ENCODE results near the gene CUX1. TPM values are rescaled to one million over a fixed set of nuclear protein-coding genes. Genes with fewer than 3 reads are reported as not detected.

CUX1 gene
- total RNA-seq, 1 experiment from 2014 or later: 54.8 TPM

DNA sequence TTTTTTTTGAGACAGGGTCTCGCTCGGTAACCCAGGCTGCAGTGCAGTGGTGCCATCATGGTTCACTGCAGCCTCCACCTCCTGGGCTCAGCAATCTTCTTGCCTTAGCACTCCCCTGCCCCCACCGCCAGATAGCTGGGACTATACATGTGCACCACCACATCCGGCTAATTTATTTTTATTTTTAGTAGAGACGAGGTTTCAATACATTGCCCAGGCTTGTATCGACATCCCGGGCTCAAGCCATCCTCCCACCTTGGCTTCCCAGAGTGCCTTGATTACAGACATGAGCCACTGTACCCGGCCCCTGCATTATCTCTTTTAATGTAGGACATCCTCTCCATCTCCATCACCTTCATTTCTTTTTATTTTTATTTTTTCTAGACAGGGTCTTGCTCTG, 213.3 kb downstream of the CUX1 start:
- H3K4me1 Mint-ChIP-seq (ENCODE audit: low read depth, unreplicated experiment): no peaks in the 10 kb centered on the region
- CTCF ChIA-PET: no interaction called here

DNA sequence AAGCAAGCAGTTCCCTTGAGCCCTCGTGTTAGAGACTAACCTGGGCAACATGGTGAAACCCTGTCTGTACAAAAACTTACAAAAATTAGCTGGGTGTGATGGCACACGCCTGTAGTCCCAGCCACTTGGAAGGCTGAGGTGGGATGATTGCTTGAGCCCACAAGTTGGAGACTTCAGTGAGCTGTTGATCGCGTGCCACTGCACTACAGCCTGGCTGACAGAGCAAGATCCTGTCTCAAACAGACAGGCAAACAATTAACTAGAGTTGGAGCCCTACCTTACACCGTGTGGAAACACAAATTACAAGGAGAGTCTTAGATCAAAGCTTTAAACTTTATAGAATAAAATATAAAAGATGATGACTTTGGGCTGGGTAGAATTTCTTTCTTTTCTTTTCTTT, 219.5 kb downstream of the CUX1 start:
- Mint-ChIP-seq H3K9me3 (ENCODE audit: low read depth, unreplicated experiment) (no peaks in the 10 kb centered on the region), H3K36me3 (ENCODE audit: insufficient read depth, unreplicated experiment) (no peaks in the 10 kb centered on the region), H3K27me3 (ENCODE audit: unreplicated experiment) (no peaks in the 10 kb centered on the region), H3K4me3 (ENCODE audit: low read depth, unreplicated experiment) (no peak overlapping the region), H3K4me1 (ENCODE audit: low read depth, unreplicated experiment) (peaks cover 1% of the 10 kb centered on the region), H3K27ac (ENCODE audit: unreplicated experiment) (no peak overlapping the region)
- CTCF ChIA-PET: interaction anchor here (0.7 kb wide), 1 partner anchor 180 kb away, joined by 4 read pairs; no protein-coding TSS in a partner anchor
- intact Hi-C loops (cut with micrococcal nuclease; ENCODE audit: unreplicated experiment): no loop called here
- BruUV-seq (replicated peaks): no TSS peak
- no peak for DNase-seq
- TF ChIP-seq, protein P1, sequence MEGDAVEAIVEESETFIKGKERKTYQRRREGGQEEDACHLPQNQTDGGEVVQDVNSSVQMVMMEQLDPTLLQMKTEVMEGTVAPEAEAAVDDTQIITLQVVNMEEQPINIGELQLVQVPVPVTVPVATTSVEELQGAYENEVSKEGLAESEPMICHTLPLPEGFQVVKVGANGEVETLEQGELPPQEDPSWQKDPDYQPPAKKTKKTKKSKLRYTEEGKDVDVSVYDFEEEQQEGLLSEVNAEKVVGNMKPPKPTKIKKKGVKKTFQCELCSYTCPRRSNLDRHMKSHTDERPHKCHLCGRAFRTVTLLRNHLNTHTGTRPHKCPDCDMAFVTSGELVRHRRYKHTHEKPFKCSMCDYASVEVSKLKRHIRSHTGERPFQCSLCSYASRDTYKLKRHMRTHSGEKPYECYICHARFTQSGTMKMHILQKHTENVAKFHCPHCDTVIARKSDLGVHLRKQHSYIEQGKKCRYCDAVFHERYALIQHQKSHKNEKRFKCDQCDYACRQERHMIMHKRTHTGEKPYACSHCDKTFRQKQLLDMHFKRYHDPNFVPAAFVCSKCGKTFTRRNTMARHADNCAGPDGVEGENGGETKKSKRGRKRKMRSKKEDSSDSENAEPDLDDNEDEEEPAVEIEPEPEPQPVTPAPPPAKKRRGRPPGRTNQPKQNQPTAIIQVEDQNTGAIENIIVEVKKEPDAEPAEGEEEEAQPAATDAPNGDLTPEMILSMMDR (IDR thresholded peaks at IDR 0.05; ENCODE audit: unreplicated experiment): no peak

More for the DNA sequence above, 213.3 kb downstream of the CUX1 start:
- no TSS peak for BruUV-seq (replicated peaks)
- TF ChIP-seq, protein P1 (IDR thresholded peaks at IDR 0.05; ENCODE audit: unreplicated experiment): no peak
- no peaks in the 10 kb centered on the region for H3K9me3 Mint-ChIP-seq (ENCODE audit: low read depth, unreplicated experiment)
- H3K36me3 Mint-ChIP-seq (ENCODE audit: insufficient read depth, unreplicated experiment): no peaks in the 10 kb centered on the region
- intact Hi-C loops (cut with micrococcal nuclease; ENCODE audit: unreplicated experiment): no loop called here
- no peak overlapping the region for H3K27ac Mint-ChIP-seq (ENCODE audit: unreplicated experiment)
- no peaks in the 10 kb centered on the region for H3K27me3 Mint-ChIP-seq (ENCODE audit: unreplicated experiment)
- DNase-seq: no peak
- H3K4me3 Mint-ChIP-seq (ENCODE audit: low read depth, unreplicated experiment): no peak overlapping the region

DNA sequence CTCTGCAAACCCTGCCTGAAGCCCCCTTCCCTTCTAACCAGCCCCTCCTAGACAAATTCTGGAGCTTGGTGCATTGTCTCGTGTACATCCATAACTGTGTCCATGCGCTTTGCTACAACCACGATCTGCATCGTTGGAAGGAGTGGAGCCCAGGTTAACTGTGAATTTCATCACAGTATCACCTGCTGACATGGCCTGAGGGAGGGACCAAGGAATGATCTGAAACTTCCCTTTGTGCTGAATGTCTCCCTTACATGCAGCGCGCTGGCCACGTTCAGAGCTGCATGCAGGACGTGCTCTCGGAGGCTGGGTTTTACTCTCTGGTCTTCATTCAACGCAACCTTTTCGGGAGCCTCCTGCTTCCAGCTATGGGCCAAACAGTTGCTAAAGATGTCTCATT, 222.3 kb downstream of the CUX1 start:
- no peak overlapping the region for H3K27ac Mint-ChIP-seq (ENCODE audit: unreplicated experiment)
- no peak for DNase-seq
- TF ChIP-seq, protein P1 (IDR thresholded peaks at IDR 0.05; ENCODE audit: unreplicated experiment): no peak
- H3K4me3 Mint-ChIP-seq (ENCODE audit: low read depth, unreplicated experiment): no peak overlapping the region
- H3K9me3 Mint-ChIP-seq (ENCODE audit: low read depth, unreplicated experiment): no peaks in the 10 kb centered on the region
- no peaks in the 10 kb centered on the region for H3K36me3 Mint-ChIP-seq (ENCODE audit: insufficient read depth, unreplicated experiment)
- H3K4me1 Mint-ChIP-seq (ENCODE audit: low read depth, unreplicated experiment): peaks cover 8% of the 10 kb centered on the region
- CTCF ChIA-PET: interaction anchor here (0.7 kb wide), 1 partner anchor 501 kb away, joined by 3 read pairs; no protein-coding TSS in a partner anchor
- H3K27me3 Mint-ChIP-seq (ENCODE audit: unreplicated experiment): no peaks in the 10 kb centered on the region
- no TSS peak for BruUV-seq (replicated peaks)
- intact Hi-C loops (cut with micrococcal nuclease; ENCODE audit: unreplicated experiment): no loop called here

DNA sequence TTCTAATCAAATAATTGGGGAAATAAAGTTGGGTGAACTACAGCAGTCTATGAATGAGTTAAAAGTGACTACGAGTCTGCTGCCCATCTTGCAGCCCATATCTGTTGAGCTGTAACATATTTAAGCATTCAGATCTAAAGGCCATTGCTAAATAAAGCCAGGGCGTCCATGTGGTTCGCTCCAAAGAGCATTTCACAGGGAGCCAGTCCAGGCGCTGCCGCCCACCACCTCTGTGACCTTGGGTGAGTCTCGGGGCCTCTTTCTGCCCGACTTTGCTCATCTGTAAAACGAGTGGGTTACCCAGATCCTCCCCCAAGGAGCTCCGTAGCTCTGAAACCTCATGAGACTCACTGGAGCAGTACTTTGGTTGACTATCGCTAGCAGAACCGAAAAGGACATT, 223.1 kb downstream of the CUX1 start:
- Mint-ChIP-seq H3K9me3 (ENCODE audit: low read depth, unreplicated experiment) (no peaks in the 10 kb centered on the region), H3K27ac (ENCODE audit: unreplicated experiment) (no peak overlapping the region), H3K27me3 (ENCODE audit: unreplicated experiment) (no peaks in the 10 kb centered on the region), H3K4me3 (ENCODE audit: low read depth, unreplicated experiment) (no peak overlapping the region), H3K36me3 (ENCODE audit: insufficient read depth, unreplicated experiment) (no peaks in the 10 kb centered on the region), H3K4me1 (ENCODE audit: low read depth, unreplicated experiment) (peaks cover 8% of the 10 kb centered on the region)
- no peak for DNase-seq
- CTCF ChIA-PET: no interaction called here
- TF ChIP-seq, protein P1 (IDR thresholded peaks at IDR 0.05; ENCODE audit: unreplicated experiment): no peak
- no TSS peak for BruUV-seq (replicated peaks)
- intact Hi-C loops (cut with micrococcal nuclease; ENCODE audit: unreplicated experiment): no loop called here
